WI38 (cell line): ENCODE data around the gene QSOX2.

ENCODE experiments used
- H3K4me3 ChIP-seq: 2 replicates; pipeline ENCODE4 v1.5.1; 2011; ENCODE audit warnings: low read depth, mild to moderate bottlenecking, control low read depth, low read length
- TF ChIP-seq, protein P1 (sequence below): IDR thresholded peaks from 2 replicates; pipeline ENCODE4 v1.5.1; 2012; ENCODE audit warnings: low read depth, mild to moderate bottlenecking, control low read depth, low read length

The QSOX2 gene

GRCh38 chr9:136261686-136262430 is 16.2 kb upstream of the QSOX2 start:
- TF ChIP-seq, protein P1, sequence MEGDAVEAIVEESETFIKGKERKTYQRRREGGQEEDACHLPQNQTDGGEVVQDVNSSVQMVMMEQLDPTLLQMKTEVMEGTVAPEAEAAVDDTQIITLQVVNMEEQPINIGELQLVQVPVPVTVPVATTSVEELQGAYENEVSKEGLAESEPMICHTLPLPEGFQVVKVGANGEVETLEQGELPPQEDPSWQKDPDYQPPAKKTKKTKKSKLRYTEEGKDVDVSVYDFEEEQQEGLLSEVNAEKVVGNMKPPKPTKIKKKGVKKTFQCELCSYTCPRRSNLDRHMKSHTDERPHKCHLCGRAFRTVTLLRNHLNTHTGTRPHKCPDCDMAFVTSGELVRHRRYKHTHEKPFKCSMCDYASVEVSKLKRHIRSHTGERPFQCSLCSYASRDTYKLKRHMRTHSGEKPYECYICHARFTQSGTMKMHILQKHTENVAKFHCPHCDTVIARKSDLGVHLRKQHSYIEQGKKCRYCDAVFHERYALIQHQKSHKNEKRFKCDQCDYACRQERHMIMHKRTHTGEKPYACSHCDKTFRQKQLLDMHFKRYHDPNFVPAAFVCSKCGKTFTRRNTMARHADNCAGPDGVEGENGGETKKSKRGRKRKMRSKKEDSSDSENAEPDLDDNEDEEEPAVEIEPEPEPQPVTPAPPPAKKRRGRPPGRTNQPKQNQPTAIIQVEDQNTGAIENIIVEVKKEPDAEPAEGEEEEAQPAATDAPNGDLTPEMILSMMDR: no peak
- H3K4me3 ChIP-seq: no peak overlapping the region

DNA sequence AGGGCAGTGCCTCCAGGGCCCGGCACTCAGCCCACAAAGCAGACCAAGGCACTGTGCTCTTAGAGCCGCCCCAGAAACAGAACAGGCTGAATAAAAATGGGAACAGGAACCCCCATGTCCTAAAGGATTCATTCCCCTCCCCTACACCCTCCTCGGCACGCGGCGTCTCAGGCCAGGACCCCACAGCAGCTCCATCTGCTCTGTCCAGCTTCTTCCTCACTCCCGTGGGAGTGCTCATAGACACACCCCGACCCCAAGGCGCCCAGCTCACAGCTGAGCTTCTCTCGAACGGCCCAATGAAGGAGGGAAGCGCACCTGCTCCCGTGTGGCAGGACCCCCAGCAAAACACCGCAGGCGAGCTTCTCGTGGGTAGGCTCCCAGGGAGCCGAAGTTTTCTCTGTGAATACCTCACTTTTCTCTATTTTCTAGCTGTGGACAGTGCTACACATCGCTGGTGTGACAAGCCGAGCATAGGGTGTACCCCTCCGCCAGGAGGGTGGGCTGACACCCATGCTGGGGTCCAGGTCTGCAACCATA is 15.4 kb upstream of the QSOX2 start:
- no peak overlapping the region for H3K4me3 ChIP-seq
- TF ChIP-seq, protein P1: no peak

DNA sequence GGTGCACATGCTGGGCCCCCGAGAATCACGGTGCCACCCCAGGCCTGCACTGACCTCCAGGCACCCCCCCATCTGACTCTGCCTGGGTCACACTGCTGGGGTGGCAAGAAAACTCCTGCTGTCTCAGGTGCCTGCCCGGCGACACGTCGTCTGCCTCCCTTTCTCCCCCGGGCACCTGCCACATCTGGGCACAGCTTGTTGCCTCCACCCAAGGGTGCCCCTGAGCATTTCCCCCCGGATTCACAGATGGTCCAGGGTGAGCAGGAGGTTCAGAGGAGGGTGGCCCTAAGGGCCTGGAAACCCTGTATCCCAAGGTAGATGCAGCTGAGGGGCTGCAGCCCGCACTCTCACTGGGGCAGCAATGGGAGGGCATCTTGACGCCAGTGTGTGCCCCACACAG is 14.9 kb upstream of the QSOX2 start:
- H3K4me3 ChIP-seq: no peak overlapping the region
- TF ChIP-seq, protein P1: no peak

- no peak overlapping the region for H3K4me3 ChIP-seq
- TF ChIP-seq, protein P1: no peak
Observed at GRCh38 chr9:136259836-136260235, 14.2 kb upstream of the QSOX2 start.

DNA sequence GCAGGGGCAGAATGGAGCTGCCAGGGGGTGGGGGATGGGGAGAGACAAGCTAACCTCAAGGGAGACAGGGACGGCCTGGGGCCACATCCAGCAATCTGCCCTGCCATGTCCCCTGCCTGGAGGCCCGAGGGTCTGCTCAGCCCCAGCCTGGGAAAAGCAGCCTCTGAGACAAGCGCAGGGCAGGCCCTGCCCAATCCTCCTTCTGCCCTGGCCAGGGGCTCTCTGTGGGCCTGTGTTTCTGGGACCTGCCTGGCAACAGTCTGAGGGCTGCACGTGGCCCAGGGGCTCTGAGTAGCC is 13.9 kb upstream of the QSOX2 start:
- TF ChIP-seq, protein P1: no peak
- H3K4me3 ChIP-seq: no peak overlapping the region

- H3K4me3 ChIP-seq: no peak overlapping the region
- TF ChIP-seq, protein P1: no peak
Observed at GRCh38 chr9:136258786-136259516, 13.3 kb upstream of the QSOX2 start.

DNA sequence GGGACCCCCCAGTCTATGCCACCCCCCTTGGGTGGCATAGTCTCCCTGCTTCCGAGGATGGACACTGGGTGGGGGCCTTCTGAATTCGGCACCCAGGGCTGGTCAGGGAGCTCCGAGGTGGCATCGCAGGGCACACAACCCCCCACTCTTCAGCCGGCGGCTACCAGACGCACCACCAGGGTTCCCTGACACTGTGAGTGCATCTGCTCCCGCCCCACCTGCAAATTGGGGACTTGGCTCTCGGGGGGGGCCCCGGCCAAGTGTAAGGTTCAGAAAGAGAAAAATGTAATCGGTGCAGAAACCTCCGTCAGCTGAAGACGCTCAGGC is 12.7 kb upstream of the QSOX2 start:
- H3K4me3 ChIP-seq: no peak overlapping the region
- TF ChIP-seq, protein P1: no peak
